ENCODE data around the gene PARVG. TPM values are rescaled to one million over a fixed set of nuclear protein-coding genes. Genes with fewer than 3 reads are reported as not detected.

Gene PARVG
- total and polyA plus RNA-seq, 10 of the 15 experiments (the other 5 are each of a cell fraction or from before 2014, with no cell fraction given): 6.3 to 123 (median 71.9) TPM

DNA sequence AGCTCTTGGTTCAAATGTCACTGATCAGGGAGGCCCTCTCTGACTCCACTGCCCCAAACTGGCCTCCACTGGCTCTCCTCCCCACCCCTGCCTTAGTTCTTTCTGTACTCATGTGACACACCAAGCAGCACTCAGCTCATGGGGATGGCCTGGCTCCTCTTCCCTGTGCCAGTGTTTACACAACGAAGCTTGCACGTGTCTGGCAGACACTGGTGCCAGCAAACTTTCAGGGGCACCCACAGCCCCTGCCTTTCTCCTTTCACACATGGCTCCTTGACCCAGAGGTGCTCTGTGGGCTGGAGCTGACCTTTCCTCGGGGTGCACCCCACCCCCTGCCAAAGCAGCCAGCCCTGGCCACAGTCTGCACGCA, 37.6 kb upstream of the PARVG start:
- Histone ChIP-seq H3K36me3 (ENCODE audit: control insufficient read depth in 2 of 2, insufficient read depth in 2 of 2, low read length in 1 of 2) (peaks cover 5 to 12% of the 10 kb centered on the region in 2 experiments; a peak in 3 of 4 replicates), H3K4me1 (ENCODE audit: control insufficient read depth, insufficient read depth, low read length) (no peaks in the 10 kb centered on the region), H2AFZ (ENCODE audit: control insufficient read depth, low read depth, low read length) (no peak overlapping the region), H3K4me2 (ENCODE audit: control insufficient read depth, insufficient read depth) (no peak overlapping the region), H3K9ac (ENCODE audit: control insufficient read depth, insufficient read depth, low read length) (no peak overlapping the region), H3K9me3 (replicated peaks; ENCODE audit: control insufficient read depth, insufficient read depth, low read length) (no peaks in the 10 kb centered on the region), H3K79me2 (ENCODE audit: control insufficient read depth, insufficient read depth, low read length) (no peaks in the 10 kb centered on the region), H3K27ac (ENCODE audit: control insufficient read depth, insufficient read depth) (no peak overlapping the region), H3K4me3 (no peak overlapping the region), H4K20me1 (ENCODE audit: control insufficient read depth, insufficient read depth) (no peaks in the 10 kb centered on the region), H3K27me3 (replicated peaks in 1 of 2; ENCODE audit: control insufficient read depth in 2 of 2, insufficient read depth in 2 of 2, low read length in 1 of 2) (no peaks in the 10 kb centered on the region)
- intact Hi-C loops (cut with micrococcal nuclease; ENCODE audit: unreplicated experiment) (no loop called here), in situ Hi-C loops (cut with MboI) (no loop called here)
- ATAC-seq: no peak
- ChIA-PET POLR2A (no interaction called here), SMC1A (ENCODE audit: uncharacterized antibody, unreplicated experiment) (interaction anchor here (0.6 kb wide), 1 partner anchor 10 kb away, joined by 4 read pairs; no protein-coding TSS in a partner anchor), CTCF (no interaction called here), RAD21 (ENCODE audit: unreplicated experiment) (no interaction called here)
- TF ChIP-seq ZNF217 (IDR thresholded peaks at IDR 0.05): no peak
- TF ChIP-seq RUNX3 (IDR thresholded peaks at IDR 0.05; ENCODE audit: low read length): no peak
- TF ChIP-seq NBN (IDR thresholded peaks at IDR 0.05): no peak
- TF ChIP-seq YY1 (IDR thresholded peaks at IDR 0.05; ENCODE audit: low read depth, low read length): no peak
- TF ChIP-seq, protein P1, sequence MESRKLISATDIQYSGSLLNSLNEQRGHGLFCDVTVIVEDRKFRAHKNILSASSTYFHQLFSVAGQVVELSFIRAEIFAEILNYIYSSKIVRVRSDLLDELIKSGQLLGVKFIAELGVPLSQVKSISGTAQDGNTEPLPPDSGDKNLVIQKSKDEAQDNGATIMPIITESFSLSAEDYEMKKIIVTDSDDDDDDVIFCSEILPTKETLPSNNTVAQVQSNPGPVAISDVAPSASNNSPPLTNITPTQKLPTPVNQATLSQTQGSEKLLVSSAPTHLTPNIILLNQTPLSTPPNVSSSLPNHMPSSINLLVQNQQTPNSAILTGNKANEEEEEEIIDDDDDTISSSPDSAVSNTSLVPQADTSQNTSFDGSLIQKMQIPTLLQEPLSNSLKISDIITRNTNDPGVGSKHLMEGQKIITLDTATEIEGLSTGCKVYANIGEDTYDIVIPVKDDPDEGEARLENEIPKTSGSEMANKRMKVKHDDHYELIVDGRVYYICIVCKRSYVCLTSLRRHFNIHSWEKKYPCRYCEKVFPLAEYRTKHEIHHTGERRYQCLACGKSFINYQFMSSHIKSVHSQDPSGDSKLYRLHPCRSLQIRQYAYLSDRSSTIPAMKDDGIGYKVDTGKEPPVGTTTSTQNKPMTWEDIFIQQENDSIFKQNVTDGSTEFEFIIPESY (IDR thresholded peaks at IDR 0.05): no peak
- TF ChIP-seq, protein P2, sequence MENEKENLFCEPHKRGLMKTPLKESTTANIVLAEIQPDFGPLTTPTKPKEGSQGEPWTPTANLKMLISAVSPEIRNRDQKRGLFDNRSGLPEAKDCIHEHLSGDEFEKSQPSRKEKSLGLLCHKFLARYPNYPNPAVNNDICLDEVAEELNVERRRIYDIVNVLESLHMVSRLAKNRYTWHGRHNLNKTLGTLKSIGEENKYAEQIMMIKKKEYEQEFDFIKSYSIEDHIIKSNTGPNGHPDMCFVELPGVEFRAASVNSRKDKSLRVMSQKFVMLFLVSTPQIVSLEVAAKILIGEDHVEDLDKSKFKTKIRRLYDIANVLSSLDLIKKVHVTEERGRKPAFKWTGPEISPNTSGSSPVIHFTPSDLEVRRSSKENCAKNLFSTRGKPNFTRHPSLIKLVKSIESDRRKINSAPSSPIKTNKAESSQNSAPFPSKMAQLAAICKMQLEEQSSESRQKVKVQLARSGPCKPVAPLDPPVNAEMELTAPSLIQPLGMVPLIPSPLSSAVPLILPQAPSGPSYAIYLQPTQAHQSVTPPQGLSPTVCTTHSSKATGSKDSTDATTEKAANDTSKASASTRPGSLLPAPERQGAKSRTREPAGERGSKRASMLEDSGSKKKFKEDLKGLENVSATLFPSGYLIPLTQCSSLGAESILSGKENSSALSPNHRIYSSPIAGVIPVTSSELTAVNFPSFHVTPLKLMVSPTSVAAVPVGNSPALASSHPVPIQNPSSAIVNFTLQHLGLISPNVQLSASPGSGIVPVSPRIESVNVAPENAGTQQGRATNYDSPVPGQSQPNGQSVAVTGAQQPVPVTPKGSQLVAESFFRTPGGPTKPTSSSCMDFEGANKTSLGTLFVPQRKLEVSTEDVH (IDR thresholded peaks at IDR 0.05; ENCODE audit: low read depth, partially characterized antibody): no peak
- TF ChIP-seq, protein P3, sequence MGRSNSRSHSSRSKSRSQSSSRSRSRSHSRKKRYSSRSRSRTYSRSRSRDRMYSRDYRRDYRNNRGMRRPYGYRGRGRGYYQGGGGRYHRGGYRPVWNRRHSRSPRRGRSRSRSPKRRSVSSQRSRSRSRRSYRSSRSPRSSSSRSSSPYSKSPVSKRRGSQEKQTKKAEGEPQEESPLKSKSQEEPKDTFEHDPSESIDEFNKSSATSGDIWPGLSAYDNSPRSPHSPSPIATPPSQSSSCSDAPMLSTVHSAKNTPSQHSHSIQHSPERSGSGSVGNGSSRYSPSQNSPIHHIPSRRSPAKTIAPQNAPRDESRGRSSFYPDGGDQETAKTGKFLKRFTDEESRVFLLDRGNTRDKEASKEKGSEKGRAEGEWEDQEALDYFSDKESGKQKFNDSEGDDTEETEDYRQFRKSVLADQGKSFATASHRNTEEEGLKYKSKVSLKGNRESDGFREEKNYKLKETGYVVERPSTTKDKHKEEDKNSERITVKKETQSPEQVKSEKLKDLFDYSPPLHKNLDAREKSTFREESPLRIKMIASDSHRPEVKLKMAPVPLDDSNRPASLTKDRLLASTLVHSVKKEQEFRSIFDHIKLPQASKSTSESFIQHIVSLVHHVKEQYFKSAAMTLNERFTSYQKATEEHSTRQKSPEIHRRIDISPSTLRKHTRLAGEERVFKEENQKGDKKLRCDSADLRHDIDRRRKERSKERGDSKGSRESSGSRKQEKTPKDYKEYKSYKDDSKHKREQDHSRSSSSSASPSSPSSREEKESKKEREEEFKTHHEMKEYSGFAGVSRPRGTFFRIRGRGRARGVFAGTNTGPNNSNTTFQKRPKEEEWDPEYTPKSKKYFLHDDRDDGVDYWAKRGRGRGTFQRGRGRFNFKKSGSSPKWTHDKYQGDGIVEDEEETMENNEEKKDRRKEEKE (IDR thresholded peaks at IDR 0.05): no peak
- no peak for TF ChIP-seq HDGF (IDR thresholded peaks at IDR 0.05)
- no peak for TF ChIP-seq CREB1 (IDR thresholded peaks at IDR 0.05; ENCODE audit: low read depth)
- TF ChIP-seq ZNF384 (IDR thresholded peaks at IDR 0.05; ENCODE audit: borderline replicate concordance, low read depth, low read length): no peak
- no peak for DNase-seq (ENCODE audit: low read depth, low spot score)
- no TSS peak for BruUV-seq (replicated peaks)
- FAIRE-seq: no peak
- WGBS (ENCODE audit: insufficient coverage, insufficient replicate concordance, low lambda C conversion rate, missing lambda C conversion rate): 78% methylated on average over 4 of the region's 4 CpGs

Data from GM12878 (cell line).